Panc1 (cell line): ENCODE results near the gene RAB22A. TPM values are rescaled to one million over a fixed set of nuclear protein-coding genes. Genes with fewer than 3 reads are reported as not detected.

Source experiments
- ATAC-seq: fragments of 200-7000 bp; cut with Tn5 transposase; 2 replicates; pipeline ENCODE4 v1.9.1; 2020; ENCODE audit warnings: mild to moderate bottlenecking, moderate library complexity
- BruUV-seq: library from RNA; stranded (reverse); fragments of 400-500 nt; replicated peaks from 2 replicates; lab custom pipeline; 2021; lab: Mats Ljungman, UMichigan
- CTCF ChIA-PET: fragments of 300-600 bp; sonication (Branson Sonifier 250); formaldehyde crosslinking; loops from one replicate; lab custom pipeline; 2022; ENCODE audit warnings: antibody characterized with exemption; lab: Charles Lee
- POLR2A ChIA-PET: fragments of 300-600 bp; sonication (Branson Sonifier 250); formaldehyde crosslinking; loops from one replicate; lab custom pipeline; 2022; ENCODE audit warnings: antibody characterized with exemption; lab: Charles Lee
- DNase-seq: peaks from one replicate; pipeline ENCODE4 v3.0.0-alpha.2; 2010; ENCODE audit warnings: low read depth, low spot score
- H3K27ac ChIP-seq: 2 replicates; pipeline ENCODE4 v1.5.1; 2011; ENCODE audit warnings: mild to moderate bottlenecking, low read length, inconsistent platforms
- H3K27me3 ChIP-seq: fragments of 200-500 bp; sonication (Bioruptor generic); 2 replicates; pipeline ENCODE4 v1.6.0; 2014; ENCODE audit warnings: low read length, inconsistent platforms; ENCODE audit not compliant: control insufficient read depth, insufficient read depth
- H3K36me3 ChIP-seq: fragments of 200-500 bp; sonication (Bioruptor generic); 2 replicates; pipeline ENCODE4 v1.5.1; 2014; ENCODE audit warnings: inconsistent platforms, mild to moderate bottlenecking, low read length, moderate library complexity; ENCODE audit not compliant: control insufficient read depth, insufficient read depth
- H3K4me1 ChIP-seq: 2 replicates; pipeline ENCODE4 v1.5.1; 2011; ENCODE audit warnings: inconsistent platforms, mild to moderate bottlenecking, low read length, moderate library complexity; ENCODE audit not compliant: control insufficient read depth, insufficient read depth
- H3K4me3 ChIP-seq, 2 experiments: 2 replicates each; pipeline ENCODE4 v1.5.1; 2011 to 2012; ENCODE audit warnings: low read depth in 2 of 2, low read length in 2 of 2, mild to moderate bottlenecking in 2 of 2, inconsistent platforms in 1 of 2, moderate library complexity in 1 of 2
- H3K9me3 ChIP-seq: fragments of 200-500 bp; sonication (Bioruptor generic); 2 replicates; pipeline ENCODE4 v1.5.1; 2014; ENCODE audit warnings: low read depth, mild to moderate bottlenecking, inconsistent platforms, low read length, moderate library complexity; ENCODE audit not compliant: control insufficient read depth, insufficient read depth
- POLR2AphosphoS5 ChIP-seq: IDR thresholded peaks from 2 replicates; pipeline ENCODE4 v1.6.1; 2012; ENCODE audit warnings: mild to moderate bottlenecking, low read depth, low read length, moderate library complexity
- SIN3A ChIP-seq: IDR thresholded peaks from 2 replicates; pipeline ENCODE4 v1.6.1; 2012; ENCODE audit warnings: low read depth, mild to moderate bottlenecking, low read length, moderate library complexity, borderline replicate concordance; ENCODE audit not compliant: insufficient read depth
- TCF7L2 ChIP-seq: IDR thresholded peaks from 2 replicates; pipeline ENCODE4 v1.6.1; 2011; ENCODE audit warnings: mild to moderate bottlenecking, low read depth, low read length, inconsistent platforms
- in situ Hi-C: cut with HindIII; loops from 2 replicates; pipeline ENCODE4 v1.10.0; 2016; ENCODE audit warnings: low sequenced_read_pairs, low pct_unique_long_range_greater_than_20kb
- intact Hi-C: fragments of 100-400 bp; cut with micrococcal nuclease; formaldehyde crosslinking; loops from one replicate; pipeline ENCODE4 v1.10.0; 2022; ENCODE audit not compliant: unreplicated experiment
- total RNA-seq: library from RNA; stranded (reverse); gene quantifications from one replicate; pipeline ENCODE4 v1.2.1, GENCODE V29; 2021; ENCODE audit not compliant: unreplicated experiment
- TF ChIP-seq, protein P1 (sequence below): fragments of 450-650 bp; IDR thresholded peaks from 2 replicates; pipeline ENCODE4 v1.5.1; 2017; ENCODE audit warnings: mild to moderate bottlenecking
- TF ChIP-seq, protein P2 (sequence below), 2 experiments: IDR thresholded peaks; 2 replicates each; pipeline ENCODE4 v1.6.1; 2011 to 2012; ENCODE audit warnings: low read depth in 2 of 2, control low read depth in 1 of 2, low read length in 1 of 2, mild to moderate bottlenecking in 1 of 2, moderate library complexity in 1 of 2; ENCODE audit not compliant: insufficient read depth in 1 of 2

The RAB22A gene
- total RNA-seq, 1 experiment from 2014 or later = 21.1 TPM

DNA sequence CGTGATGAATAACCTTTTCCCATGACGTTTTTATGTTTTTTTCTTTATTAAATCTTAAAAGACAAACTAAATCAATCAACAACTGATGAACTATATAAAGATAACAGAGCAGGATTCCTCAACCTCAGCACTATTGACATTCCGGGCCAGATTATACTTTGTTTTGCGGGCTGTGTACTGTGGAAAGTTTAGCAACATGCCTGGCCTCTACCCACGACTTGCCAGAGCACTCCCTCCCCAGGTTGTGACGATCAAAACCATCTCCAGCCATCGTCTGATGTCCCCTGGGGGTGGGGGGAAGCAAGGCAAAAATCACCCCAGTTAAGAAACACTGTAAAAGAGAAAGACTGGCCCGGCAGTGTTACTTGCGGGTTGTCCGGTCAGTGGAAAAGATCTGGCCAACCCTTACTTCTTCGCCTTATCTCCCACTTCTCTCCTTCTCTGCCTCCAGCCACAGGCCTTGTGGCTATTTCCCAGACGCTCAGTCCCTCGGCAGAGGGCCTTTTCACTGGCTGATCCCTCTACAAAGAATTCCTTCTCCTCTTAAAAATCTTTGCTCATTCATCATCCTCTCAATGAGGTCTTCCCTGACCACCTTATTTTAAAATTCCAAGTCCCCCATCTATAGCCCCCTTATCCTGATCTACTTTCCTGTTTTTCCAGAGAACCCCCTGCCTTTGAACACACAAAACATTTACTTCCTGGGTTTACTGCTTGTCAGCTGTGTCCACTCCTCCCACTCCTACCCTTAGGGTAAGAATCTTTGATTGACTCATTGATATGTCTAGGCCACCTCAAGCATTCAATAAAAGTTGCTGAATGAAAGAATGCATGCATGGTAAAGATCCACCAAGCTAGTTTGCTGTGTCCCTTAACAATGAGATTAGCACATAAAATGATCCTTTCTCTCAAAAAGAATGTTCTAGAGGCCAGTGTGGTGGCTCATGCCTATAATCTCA is 14.7 kb upstream of the RAB22A start:
- BruUV-seq = no TSS peak
- Histone ChIP-seq H3K27me3 (no peaks in the 10 kb centered on the region), H3K9me3 (no peaks in the 10 kb centered on the region), H3K36me3 (no peaks in the 10 kb centered on the region), H3K4me3 (no peak overlapping the region), H3K27ac (no peak overlapping the region), H3K4me1 (no peaks in the 10 kb centered on the region)
- DNase-seq (no peak), ATAC-seq (no peak)
- intact Hi-C loops = no loop called here
- in situ Hi-C loops = no loop called here
- POLR2A ChIA-PET = no interaction called here
- no peak for TF ChIP-seq TCF7L2
- TF ChIP-seq, protein P1, sequence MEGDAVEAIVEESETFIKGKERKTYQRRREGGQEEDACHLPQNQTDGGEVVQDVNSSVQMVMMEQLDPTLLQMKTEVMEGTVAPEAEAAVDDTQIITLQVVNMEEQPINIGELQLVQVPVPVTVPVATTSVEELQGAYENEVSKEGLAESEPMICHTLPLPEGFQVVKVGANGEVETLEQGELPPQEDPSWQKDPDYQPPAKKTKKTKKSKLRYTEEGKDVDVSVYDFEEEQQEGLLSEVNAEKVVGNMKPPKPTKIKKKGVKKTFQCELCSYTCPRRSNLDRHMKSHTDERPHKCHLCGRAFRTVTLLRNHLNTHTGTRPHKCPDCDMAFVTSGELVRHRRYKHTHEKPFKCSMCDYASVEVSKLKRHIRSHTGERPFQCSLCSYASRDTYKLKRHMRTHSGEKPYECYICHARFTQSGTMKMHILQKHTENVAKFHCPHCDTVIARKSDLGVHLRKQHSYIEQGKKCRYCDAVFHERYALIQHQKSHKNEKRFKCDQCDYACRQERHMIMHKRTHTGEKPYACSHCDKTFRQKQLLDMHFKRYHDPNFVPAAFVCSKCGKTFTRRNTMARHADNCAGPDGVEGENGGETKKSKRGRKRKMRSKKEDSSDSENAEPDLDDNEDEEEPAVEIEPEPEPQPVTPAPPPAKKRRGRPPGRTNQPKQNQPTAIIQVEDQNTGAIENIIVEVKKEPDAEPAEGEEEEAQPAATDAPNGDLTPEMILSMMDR = no peak
- TF ChIP-seq, protein P2, sequence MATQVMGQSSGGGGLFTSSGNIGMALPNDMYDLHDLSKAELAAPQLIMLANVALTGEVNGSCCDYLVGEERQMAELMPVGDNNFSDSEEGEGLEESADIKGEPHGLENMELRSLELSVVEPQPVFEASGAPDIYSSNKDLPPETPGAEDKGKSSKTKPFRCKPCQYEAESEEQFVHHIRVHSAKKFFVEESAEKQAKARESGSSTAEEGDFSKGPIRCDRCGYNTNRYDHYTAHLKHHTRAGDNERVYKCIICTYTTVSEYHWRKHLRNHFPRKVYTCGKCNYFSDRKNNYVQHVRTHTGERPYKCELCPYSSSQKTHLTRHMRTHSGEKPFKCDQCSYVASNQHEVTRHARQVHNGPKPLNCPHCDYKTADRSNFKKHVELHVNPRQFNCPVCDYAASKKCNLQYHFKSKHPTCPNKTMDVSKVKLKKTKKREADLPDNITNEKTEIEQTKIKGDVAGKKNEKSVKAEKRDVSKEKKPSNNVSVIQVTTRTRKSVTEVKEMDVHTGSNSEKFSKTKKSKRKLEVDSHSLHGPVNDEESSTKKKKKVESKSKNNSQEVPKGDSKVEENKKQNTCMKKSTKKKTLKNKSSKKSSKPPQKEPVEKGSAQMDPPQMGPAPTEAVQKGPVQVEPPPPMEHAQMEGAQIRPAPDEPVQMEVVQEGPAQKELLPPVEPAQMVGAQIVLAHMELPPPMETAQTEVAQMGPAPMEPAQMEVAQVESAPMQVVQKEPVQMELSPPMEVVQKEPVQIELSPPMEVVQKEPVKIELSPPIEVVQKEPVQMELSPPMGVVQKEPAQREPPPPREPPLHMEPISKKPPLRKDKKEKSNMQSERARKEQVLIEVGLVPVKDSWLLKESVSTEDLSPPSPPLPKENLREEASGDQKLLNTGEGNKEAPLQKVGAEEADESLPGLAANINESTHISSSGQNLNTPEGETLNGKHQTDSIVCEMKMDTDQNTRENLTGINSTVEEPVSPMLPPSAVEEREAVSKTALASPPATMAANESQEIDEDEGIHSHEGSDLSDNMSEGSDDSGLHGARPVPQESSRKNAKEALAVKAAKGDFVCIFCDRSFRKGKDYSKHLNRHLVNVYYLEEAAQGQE (IDR thresholded peaks at IDR 0.05; ENCODE audit: insufficient read depth in 1 of 2, low read depth in 2 of 2, low read length in 1 of 2) = no peak
- no peak for TF ChIP-seq SIN3A
- TF ChIP-seq POLR2AphosphoS5 = no peak
- CTCF ChIA-PET = no interaction called here

DNA sequence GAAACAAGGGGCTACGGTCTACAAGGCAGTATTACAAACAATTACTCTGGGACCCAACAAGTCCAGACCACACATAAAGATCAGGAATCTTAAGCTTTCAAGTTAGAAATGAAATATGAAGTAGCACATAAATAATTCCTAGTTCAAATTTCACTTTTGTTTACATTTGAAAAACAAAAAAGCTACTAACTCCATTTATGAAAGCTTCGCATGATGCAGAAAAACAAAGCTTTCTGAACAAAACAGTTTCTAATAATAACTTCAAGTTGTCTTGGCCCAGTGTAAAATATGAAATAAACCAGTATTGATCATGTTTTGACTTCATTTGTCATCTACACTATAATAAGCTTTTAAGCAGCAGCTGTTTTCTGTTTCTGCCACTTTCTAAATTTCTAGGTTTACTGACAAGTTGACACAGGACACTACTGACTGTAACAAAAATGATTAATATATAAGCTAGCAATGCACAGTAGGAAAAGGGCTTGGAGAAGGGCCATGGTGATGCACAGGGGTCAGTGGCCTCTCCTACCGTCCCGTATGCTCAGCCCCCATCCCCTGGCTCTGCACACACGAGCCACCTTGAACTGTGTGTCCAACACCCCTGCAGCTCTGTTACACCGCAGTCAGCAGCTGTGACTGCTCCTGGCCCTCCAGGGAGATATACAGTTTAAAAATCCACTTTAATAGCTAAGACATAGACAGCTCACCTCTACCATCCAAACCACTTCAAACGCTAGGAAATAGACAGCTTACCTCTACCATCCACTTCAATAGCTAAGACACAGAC is 13.3 kb upstream of the RAB22A start:
- intact Hi-C loops = no loop called here
- ATAC-seq (no peak), DNase-seq (no peak)
- no peak for TF ChIP-seq TCF7L2
- TF ChIP-seq, protein P2 (IDR thresholded peaks at IDR 0.05; ENCODE audit: insufficient read depth in 1 of 2, low read depth in 2 of 2, low read length in 1 of 2) = no peak
- no peak for TF ChIP-seq POLR2AphosphoS5
- TF ChIP-seq, protein P1 = no peak
- no peak for TF ChIP-seq SIN3A
- in situ Hi-C loops = no loop called here
- no TSS peak for BruUV-seq
- H3K4me3 ChIP-seq = no peak overlapping the region
- ChIA-PET POLR2A (interaction anchor here (0.6 kb wide), 1 partner anchor 96 kb away, joined by 9 read pairs; no protein-coding TSS in a partner anchor), CTCF (no interaction called here)
- H3K27me3 ChIP-seq = no peaks in the 10 kb centered on the region
- no peaks in the 10 kb centered on the region for H3K4me1 ChIP-seq
- no peaks in the 10 kb centered on the region for H3K9me3 ChIP-seq
- H3K27ac ChIP-seq = no peak overlapping the region
- H3K36me3 ChIP-seq = no peaks in the 10 kb centered on the region
